Measurements from ENCODE around the gene NPAS2.

Gene NPAS2

DNA sequence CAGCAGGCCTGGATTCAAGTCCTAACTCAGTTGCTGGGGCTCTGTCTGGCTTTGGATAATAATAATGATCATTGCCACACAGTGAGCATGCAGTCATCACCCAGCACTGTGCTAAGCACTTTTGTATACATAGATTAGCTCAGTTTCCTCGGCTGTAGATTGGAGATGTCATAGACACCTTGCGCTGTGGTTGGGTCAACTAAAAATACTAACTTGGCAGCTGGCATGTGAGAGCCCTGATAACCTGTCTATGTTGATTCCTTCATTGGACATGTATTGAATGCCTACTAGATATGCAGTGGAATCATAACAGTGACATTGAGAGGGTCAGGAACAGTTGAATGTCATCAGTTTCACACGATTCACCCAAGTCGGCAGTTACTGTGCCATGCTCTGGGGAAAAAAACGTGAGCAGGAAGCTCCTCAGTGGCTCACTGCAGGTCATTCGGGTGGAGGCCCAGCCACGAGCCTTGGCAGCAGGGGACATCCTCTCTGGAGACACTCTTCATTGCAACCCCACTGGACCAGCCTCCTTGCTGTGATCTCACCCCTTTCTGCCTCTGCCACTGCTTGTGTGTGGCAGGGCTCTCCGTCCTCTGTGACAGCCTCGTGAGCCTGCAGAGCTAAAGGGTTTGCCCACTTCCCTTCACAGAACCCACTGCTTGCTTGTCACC is 85.3 kb downstream of the NPAS2 start:
- no peak for DNase-seq (ENCODE audit: low read depth in 2 of 2)

DNA sequence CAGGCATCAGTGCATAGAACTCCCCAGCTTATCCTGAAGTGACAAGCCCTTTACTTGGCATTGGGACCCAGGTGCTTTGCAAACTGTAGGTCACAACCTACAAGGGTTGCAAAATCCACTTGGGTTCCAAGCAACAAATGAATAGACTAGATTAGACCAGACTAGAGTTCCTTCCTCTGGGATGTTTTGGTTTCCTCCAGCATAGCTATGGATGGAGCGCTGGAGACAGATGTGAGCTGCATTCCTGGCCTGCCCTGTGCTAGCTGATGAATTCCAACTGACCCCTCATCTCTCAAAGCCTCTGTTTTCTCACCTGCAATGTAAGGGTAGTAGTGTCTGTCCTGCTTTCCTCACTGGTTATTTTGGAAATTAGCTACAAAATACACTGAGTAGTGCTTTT is 86.2 kb downstream of the NPAS2 start:
- no peak for DNase-seq (ENCODE audit: low read depth in 2 of 2)

DNA sequence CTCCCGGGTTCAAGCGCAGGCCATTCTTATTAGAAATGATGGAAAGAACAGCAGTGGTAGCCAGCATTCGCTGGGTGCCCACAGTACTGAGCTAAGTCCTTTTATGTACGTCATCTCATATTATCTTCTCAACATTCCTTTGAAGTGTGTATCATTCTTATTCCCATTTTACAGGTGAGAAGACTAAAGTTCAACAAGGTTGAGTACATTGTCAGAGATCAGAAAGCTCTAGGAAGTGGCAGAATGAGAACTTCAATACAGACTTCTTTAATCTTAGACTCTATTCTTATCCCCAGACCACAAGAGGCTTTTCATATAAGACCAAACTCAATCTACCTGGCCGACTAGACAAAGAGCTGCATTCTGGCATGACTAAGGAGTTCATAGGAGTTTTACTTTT is 86.7 kb downstream of the NPAS2 start:
- no peak for DNase-seq (ENCODE audit: low read depth in 2 of 2)

GRCh38 chr2:100907832-100908231 is 87.9 kb downstream of the NPAS2 start:
- DNase-seq (ENCODE audit: low read depth in 2 of 2), result no peak

- DNase-seq (ENCODE audit: low read depth in 2 of 2), result no peak
Observed at GRCh38 chr2:100909534-100910081, 89.7 kb downstream of the NPAS2 start.

DNA sequence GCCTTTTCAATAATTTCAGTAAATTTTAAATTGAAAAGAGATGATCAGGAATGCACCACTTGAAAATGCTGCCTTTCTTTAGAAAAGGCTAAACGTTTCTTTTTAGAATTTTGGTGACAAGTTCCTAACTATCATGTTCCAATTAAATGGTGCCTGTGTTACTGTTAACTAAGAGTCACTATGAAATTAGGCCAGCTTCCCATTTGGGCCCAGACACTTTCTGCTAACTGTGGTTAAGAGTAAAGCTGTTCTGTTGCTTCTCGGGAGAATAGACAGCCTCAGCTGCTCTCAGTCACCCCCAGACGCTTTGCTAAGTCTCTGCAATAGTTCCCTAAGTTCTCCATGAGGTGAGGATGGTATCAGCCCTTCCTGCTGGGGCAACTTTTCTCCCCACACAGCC is 90.2 kb downstream of the NPAS2 start:
- no peak for DNase-seq (ENCODE audit: low read depth in 2 of 2)

DNA sequence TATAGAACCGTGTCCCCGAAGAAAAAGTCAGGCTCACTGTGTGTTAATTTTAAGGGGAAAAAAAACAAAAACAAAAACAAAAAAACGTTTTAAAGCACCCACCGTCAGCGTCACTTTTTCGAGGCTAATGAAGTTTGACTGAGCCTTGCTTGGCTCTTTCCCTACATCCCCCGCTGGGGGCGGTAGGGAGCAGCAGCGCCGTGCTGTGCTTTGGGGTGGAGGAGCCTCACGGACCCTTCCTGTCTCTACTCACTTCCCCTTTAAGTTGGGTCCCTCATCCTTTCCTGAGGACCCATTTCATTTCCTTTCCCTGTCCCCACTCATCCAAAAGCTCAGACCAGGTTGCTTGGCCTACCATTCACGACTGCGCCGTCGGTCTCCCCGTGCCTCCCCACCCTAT is 99.4 kb downstream of the NPAS2 start:
- peak in 1 of 2 donors; percentile 13 for DNase-seq (ENCODE audit: low read depth in 2 of 2)

DNA sequence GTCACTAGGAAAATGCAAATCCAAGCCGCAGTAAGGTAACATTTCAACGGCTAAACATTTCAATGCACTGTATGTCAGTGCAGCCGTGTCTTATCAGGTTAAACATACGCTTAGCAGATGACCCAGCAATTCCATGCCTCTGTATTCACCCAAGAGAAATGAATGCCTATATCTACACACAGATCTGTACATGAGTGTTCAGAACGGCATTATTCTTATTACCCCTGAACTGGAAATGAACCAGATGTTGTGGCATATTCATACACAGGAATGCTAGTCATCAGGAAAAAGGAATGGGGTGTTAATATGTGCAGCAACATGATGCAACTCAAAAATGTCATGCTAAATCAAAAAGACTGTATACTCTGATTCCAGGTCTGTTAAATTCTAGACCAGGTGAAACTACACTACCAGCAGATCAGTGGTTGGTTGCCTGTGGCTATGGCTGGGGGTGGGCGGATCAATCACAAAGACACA is 101.8 kb downstream of the NPAS2 start:
- DNase-seq (ENCODE audit: low read depth in 2 of 2), result no peak

GRCh38 chr2:100923461-100924060 is 103.6 kb downstream of the NPAS2 start:
- DNase-seq (ENCODE audit: low read depth in 2 of 2), result no peak

GRCh38 chr2:100924122-100924519 is 104.2 kb downstream of the NPAS2 start:
- no peak for DNase-seq (ENCODE audit: low read depth in 2 of 2)

- DNase-seq (ENCODE audit: low read depth in 2 of 2), result no peak
Observed at GRCh38 chr2:100924520-100925451, 104.8 kb downstream of the NPAS2 start.

- DNase-seq (ENCODE audit: low read depth in 2 of 2), result no peak
Observed at GRCh38 chr2:100928235-100928634, 108.3 kb downstream of the NPAS2 start.

DNA sequence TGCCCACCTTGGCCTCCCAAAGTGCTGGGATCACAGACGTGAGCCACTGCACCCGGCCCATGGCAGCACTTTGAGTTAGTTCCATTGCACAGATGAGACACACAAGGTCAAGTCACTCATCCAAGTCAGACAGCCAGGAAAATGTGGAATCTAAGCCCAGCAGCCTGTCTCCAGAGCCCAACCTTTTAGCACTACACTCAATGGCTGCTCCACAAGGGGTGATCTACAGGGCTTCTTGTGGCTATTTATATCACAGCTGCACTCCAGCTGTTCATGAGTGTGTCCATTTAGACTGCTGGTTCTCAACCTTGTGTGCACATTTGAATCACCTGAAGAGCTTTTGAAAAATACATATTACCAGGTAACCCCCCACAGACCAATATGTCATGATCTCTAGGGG is 109.2 kb downstream of the NPAS2 start:
- DNase-seq (ENCODE audit: low read depth in 2 of 2), result no peak

- DNase-seq (ENCODE audit: low read depth in 2 of 2), result no peak
Observed at GRCh38 chr2:100934504-100935371, 114.8 kb downstream of the NPAS2 start.

GRCh38 chr2:100935372-100935752 is 115.4 kb downstream of the NPAS2 start:
- DNase-seq (ENCODE audit: low read depth in 2 of 2), result no peak

GRCh38 chr2:100936070-100936741 is 116.3 kb downstream of the NPAS2 start:
- no peak for DNase-seq (ENCODE audit: low read depth in 2 of 2)

- no peak for DNase-seq (ENCODE audit: low read depth in 2 of 2)
Observed at GRCh38 chr2:100936972-100937542, 117.1 kb downstream of the NPAS2 start.

DNA sequence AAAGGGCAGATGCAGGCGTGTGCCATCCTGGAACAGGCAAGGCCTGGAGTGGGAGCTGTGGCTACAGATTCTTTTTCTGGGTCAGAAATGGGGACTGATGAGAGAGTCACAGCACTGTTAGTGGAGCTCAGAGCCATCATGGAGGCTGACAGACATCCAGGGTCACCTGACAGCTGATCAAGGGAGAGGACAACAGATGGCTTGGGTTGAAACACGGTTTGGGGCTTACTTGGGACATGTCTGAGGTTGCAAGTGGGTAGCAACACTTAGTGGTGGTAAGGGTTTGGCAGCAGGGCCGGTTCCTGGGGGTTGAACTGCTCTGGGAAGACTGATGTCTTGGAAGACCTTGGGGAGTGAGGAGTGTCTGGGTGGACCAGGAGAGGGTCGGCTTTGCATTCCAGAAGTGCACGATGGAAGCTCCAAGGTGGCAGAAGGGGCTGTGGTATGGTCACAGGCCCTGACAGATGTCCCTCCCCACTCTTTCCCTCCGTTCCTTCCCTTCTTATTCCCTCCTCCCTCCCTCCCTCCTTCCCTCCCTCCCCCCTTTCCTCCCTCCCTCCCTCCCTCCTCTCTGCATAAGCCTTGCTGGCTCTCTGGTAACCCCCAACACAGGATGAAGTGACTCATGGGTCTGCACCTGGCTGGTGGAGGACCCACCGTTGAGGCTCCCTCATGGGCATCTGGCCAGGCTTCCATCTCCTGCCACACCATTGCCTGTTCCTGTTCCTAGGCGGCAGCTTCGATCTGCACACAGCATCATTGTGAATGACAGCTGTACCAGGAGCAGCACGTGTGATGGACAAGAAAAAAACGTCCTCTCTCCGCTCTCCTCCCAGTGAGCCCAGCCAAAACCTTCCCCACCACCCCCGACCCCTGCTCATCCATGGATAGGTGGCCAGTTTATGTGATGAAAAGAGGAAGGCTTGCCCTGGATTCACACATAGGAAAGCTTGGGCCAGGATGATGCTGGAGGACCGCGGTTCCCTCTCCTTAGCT is 118.4 kb downstream of the NPAS2 start:
- DNase-seq (ENCODE audit: low read depth in 2 of 2), result no peak

DNA sequence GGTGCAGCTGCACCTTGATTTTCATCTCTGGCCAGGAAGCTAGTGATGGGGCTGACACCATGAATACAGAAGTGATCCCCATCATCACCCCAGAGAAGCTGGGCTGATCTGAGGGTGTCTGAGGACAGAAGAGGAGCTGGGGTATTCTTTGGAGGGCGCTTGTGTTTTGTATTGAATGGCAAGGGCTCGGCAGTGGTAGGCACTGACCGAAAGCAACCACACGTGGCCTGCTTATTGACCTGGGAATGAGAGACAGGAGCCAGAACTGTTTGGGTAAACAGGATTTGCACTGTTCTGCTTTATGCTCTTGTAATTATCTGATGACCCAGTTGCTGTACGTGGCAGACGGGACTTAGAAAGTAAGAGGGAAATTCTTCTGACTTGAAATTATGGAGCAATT is 119.5 kb downstream of the NPAS2 start:
- DNase-seq (ENCODE audit: low read depth in 2 of 2), result no peak
